Measurements from ENCODE around the gene SLC6A3. TPM values are rescaled to one million over a fixed set of nuclear protein-coding genes. Genes with fewer than 3 reads are reported as not detected.
A peak's percentile ranks its signal among the peaks of the same experiment; 100 is the strongest.

The SLC6A3 gene
- total RNA-seq, 1 experiment from 2014 or later, result 0.74 TPM

DNA sequence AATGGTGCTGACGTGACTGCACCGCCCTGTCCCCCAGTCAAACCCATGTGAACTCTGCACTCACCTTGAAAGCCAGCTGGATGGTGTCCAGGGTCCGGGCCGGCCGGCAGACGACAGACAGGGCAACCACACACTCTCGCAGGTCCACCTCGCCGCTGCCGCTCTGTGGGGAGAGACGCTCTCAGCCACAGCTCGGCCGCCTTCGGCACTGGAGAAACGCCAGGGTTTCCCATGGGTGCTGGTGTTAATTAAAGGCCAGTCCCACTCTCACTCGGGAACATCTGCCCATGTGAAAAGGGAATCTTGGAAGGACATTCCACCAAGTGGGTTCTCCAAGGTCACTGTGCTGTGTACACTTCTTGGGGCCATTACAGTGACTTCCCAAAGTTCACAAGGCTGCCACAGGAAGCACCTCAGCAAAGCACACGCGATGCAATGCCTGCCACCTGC is 25.5 kb upstream of the SLC6A3 start (continued):
- TF ChIP-seq, protein P1, sequence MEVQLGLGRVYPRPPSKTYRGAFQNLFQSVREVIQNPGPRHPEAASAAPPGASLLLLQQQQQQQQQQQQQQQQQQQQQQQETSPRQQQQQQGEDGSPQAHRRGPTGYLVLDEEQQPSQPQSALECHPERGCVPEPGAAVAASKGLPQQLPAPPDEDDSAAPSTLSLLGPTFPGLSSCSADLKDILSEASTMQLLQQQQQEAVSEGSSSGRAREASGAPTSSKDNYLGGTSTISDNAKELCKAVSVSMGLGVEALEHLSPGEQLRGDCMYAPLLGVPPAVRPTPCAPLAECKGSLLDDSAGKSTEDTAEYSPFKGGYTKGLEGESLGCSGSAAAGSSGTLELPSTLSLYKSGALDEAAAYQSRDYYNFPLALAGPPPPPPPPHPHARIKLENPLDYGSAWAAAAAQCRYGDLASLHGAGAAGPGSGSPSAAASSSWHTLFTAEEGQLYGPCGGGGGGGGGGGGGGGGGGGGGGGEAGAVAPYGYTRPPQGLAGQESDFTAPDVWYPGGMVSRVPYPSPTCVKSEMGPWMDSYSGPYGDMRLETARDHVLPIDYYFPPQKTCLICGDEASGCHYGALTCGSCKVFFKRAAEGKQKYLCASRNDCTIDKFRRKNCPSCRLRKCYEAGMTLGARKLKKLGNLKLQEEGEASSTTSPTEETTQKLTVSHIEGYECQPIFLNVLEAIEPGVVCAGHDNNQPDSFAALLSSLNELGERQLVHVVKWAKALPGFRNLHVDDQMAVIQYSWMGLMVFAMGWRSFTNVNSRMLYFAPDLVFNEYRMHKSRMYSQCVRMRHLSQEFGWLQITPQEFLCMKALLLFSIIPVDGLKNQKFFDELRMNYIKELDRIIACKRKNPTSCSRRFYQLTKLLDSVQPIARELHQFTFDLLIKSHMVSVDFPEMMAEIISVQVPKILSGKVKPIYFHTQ (CRISPR knock-in tag; IDR thresholded peaks at IDR 0.05), result no peak
- TF ChIP-seq ZNF671 (CRISPR knock-in tag; IDR thresholded peaks at IDR 0.05), result no peak
- TF ChIP-seq FOXK1 (CRISPR knock-in tag; IDR thresholded peaks at IDR 0.05), result no peak
- TF ChIP-seq, protein P2, sequence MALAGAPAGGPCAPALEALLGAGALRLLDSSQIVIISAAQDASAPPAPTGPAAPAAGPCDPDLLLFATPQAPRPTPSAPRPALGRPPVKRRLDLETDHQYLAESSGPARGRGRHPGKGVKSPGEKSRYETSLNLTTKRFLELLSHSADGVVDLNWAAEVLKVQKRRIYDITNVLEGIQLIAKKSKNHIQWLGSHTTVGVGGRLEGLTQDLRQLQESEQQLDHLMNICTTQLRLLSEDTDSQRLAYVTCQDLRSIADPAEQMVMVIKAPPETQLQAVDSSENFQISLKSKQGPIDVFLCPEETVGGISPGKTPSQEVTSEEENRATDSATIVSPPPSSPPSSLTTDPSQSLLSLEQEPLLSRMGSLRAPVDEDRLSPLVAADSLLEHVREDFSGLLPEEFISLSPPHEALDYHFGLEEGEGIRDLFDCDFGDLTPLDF (CRISPR knock-in tag; IDR thresholded peaks at IDR 0.05), result no peak
- TF ChIP-seq, protein P3, sequence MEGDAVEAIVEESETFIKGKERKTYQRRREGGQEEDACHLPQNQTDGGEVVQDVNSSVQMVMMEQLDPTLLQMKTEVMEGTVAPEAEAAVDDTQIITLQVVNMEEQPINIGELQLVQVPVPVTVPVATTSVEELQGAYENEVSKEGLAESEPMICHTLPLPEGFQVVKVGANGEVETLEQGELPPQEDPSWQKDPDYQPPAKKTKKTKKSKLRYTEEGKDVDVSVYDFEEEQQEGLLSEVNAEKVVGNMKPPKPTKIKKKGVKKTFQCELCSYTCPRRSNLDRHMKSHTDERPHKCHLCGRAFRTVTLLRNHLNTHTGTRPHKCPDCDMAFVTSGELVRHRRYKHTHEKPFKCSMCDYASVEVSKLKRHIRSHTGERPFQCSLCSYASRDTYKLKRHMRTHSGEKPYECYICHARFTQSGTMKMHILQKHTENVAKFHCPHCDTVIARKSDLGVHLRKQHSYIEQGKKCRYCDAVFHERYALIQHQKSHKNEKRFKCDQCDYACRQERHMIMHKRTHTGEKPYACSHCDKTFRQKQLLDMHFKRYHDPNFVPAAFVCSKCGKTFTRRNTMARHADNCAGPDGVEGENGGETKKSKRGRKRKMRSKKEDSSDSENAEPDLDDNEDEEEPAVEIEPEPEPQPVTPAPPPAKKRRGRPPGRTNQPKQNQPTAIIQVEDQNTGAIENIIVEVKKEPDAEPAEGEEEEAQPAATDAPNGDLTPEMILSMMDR (IDR thresholded peaks at IDR 0.05), result no peak
- TF ChIP-seq, protein P4, sequence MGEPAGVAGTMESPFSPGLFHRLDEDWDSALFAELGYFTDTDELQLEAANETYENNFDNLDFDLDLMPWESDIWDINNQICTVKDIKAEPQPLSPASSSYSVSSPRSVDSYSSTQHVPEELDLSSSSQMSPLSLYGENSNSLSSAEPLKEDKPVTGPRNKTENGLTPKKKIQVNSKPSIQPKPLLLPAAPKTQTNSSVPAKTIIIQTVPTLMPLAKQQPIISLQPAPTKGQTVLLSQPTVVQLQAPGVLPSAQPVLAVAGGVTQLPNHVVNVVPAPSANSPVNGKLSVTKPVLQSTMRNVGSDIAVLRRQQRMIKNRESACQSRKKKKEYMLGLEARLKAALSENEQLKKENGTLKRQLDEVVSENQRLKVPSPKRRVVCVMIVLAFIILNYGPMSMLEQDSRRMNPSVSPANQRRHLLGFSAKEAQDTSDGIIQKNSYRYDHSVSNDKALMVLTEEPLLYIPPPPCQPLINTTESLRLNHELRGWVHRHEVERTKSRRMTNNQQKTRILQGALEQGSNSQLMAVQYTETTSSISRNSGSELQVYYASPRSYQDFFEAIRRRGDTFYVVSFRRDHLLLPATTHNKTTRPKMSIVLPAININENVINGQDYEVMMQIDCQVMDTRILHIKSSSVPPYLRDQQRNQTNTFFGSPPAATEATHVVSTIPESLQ (CRISPR knock-in tag; IDR thresholded peaks at IDR 0.05), result no peak
- TF ChIP-seq, protein P5, sequence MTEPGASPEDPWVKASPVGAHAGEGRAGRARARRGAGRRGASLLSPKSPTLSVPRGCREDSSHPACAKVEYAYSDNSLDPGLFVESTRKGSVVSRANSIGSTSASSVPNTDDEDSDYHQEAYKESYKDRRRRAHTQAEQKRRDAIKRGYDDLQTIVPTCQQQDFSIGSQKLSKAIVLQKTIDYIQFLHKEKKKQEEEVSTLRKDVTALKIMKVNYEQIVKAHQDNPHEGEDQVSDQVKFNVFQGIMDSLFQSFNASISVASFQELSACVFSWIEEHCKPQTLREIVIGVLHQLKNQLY (CRISPR knock-in tag; IDR thresholded peaks at IDR 0.05), result no peak
- no peak for TF ChIP-seq ZNF423 (CRISPR knock-in tag; IDR thresholded peaks at IDR 0.05)
- TF ChIP-seq, protein P6, sequence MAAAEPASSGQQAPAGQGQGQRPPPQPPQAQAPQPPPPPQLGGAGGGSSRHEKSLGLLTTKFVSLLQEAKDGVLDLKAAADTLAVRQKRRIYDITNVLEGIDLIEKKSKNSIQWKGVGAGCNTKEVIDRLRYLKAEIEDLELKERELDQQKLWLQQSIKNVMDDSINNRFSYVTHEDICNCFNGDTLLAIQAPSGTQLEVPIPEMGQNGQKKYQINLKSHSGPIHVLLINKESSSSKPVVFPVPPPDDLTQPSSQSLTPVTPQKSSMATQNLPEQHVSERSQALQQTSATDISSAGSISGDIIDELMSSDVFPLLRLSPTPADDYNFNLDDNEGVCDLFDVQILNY (CRISPR knock-in tag; IDR thresholded peaks at IDR 0.05), result no peak

DNA sequence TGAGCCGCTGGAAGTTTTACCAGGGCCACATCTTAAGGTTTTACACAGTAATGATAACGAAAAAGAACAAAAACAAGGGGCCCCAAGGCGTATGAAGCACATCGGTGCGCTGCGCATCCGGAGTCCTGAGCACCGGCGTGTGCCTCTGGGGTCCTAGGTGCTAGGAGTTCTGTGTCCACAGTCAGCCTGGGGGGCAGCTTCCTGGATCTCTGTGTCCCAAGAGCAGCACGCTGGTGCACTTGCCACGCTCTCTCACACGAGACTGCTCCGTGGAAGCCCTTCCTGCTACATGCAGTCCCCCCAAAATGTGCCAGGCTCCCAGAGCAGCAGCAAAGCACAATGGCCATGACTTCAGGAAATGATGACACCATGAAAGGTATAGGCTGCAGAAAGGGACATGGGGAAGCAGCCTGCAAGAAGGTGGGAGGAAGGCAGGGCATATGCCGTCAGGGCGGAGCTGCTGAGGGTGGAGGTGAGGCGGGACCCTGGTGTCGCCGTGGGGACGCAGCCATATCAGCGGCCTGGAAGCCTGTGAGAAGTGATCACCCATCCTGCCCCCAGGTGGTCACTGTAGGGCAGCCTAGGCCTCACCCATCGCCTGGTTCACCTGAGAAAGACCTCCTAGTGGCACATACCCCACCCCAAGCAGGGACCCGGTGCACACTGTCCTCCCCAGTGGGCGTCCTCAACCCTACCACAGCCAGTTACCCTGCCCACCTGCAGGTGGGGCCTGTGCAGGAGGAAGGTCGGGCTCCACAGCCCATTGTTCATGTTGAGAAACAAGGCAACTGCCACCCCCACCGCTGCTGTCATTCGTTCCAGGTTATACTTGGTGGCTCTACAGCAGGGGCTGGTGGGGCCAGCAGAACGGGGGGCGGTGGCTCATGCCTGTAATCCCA is 23.6 kb upstream of the SLC6A3 start:
- Mint-ChIP-seq H3K4me1 (no peaks in the 10 kb centered on the region; the same call in 1 of the 2 replicates), H3K27me3 (ENCODE audit: low read depth) (no peaks in the 10 kb centered on the region), H3K9me3 (peaks cover 19% of the 10 kb centered on the region), H3K4me3 (no peak overlapping the region), H3K36me3 (peaks cover 63% of the 10 kb centered on the region), H3K27ac (no peak overlapping the region; the same call in 1 of the 2 replicates)
- TF ChIP-seq, protein P3 (IDR thresholded peaks at IDR 0.05), result peak; percentile 10; the same call in 1 of the 2 replicates
- TF ChIP-seq, protein P7, sequence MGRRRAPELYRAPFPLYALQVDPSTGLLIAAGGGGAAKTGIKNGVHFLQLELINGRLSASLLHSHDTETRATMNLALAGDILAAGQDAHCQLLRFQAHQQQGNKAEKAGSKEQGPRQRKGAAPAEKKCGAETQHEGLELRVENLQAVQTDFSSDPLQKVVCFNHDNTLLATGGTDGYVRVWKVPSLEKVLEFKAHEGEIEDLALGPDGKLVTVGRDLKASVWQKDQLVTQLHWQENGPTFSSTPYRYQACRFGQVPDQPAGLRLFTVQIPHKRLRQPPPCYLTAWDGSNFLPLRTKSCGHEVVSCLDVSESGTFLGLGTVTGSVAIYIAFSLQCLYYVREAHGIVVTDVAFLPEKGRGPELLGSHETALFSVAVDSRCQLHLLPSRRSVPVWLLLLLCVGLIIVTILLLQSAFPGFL (CRISPR knock-in tag; IDR thresholded peaks at IDR 0.05; ENCODE audit: borderline replicate concordance), result no peak
- TF ChIP-seq TEAD1 (CRISPR knock-in tag; IDR thresholded peaks at IDR 0.05), result no peak
- ChIA-PET POLR2A (no interaction called here), CTCF (interaction anchor here (0.8 to 1.7 kb wide), 23 partner anchors 9 to 263 kb away, joined by 3 to 27 read pairs (median 4); partner anchors contain the start of gene LPCAT1)
- DNase-seq (ENCODE audit: low spot score), result no peak
- peak; percentile 28 for ATAC-seq
